Ishikawa (cell line): ENCODE measurements around the gene CTSD.

Source experiments
- CEBPB ChIP-seq: IDR thresholded peaks from 2 replicates; pipeline ENCODE4 v1.6.1; 2012
- CREB1 ChIP-seq: IDR thresholded peaks from 2 replicates; pipeline ENCODE4 v1.6.1; 2012; ENCODE audit warnings: low read depth
- EGR1 ChIP-seq: IDR thresholded peaks from 2 replicates; pipeline ENCODE4 v1.6.1; 2012
- EP300 ChIP-seq: IDR thresholded peaks from 2 replicates; pipeline ENCODE4 v1.6.1; 2012; ENCODE audit warnings: borderline replicate concordance
- FOXM1 ChIP-seq: IDR thresholded peaks from 2 replicates; pipeline ENCODE4 v1.6.1; 2012; ENCODE audit warnings: low read depth, borderline replicate concordance
- MAX ChIP-seq: IDR thresholded peaks from 2 replicates; pipeline ENCODE4 v1.6.1; 2012
- NFIC ChIP-seq: IDR thresholded peaks from 2 replicates; pipeline ENCODE4 v1.6.1; 2012
- RAD21 ChIP-seq: IDR thresholded peaks from 2 replicates; pipeline ENCODE4 v1.6.1; 2012; ENCODE audit warnings: low read depth
- TAF1 ChIP-seq: IDR thresholded peaks from 2 replicates; pipeline ENCODE4 v1.6.1; 2012; ENCODE audit warnings: low read depth, mild to moderate bottlenecking
- TCF12 ChIP-seq: IDR thresholded peaks from 2 replicates; pipeline ENCODE4 v1.6.1; 2012; ENCODE audit warnings: low read depth
- TEAD4 ChIP-seq: IDR thresholded peaks from 2 replicates; pipeline ENCODE4 v1.6.1; 2012
- USF1 ChIP-seq: IDR thresholded peaks from 2 replicates; pipeline ENCODE4 v1.6.1; 2012
- YY1 ChIP-seq: IDR thresholded peaks from 2 replicates; pipeline ENCODE4 v1.6.1; 2012; ENCODE audit warnings: low read depth
- ZBTB7A ChIP-seq: IDR thresholded peaks from 2 replicates; pipeline ENCODE4 v1.6.1; 2012; ENCODE audit warnings: low read depth
- TF ChIP-seq, protein P1 (sequence below): IDR thresholded peaks from 2 replicates; pipeline ENCODE4 v1.6.1; 2012; ENCODE audit warnings: low read depth, mild to moderate bottlenecking

Gene CTSD

DNA sequence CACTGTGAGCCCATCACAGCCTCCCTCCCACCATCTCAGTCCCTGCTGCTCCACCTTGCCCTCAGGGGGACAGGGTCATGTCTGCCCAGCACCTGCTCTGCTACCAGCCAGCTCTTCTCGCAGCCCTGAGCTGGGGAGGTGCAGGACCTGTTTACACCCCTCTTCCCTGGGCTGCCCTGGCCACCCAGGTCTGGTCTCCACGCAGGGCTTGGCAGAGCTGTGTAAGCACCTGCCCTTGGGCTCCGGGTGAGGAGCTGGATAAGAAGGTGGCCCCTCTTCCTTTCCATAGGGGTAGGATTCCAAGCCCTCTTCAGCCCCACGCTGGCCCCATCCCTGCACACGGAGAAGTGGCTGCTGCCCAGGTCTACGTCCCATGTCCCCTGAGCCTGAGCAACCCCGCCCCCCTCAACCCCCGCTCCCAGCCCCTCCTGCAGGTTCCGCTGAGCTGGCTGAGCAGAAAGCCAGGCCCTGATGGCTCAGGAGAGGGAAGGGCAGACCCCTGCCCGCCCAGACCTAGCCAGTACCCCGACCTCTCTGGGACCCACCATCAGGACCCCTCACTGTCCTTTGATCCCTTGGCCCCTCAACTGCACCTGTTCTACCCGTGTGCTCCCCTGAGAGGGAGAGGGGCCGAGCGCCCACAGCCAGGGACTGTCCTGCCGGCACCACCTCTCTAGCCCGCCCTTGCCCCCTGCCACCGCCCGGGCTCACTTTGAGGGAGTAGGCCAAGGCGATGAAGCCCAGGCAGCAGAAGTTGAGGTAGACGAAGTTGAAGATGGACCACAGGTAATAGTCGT lies 16.6 kb downstream of the CTSD start:
- TF ChIP-seq RAD21 (no peak), TAF1 (no peak), YY1 (no peak), NFIC (no peak), MAX (no peak), TCF12 (no peak), USF1 (no peak), CEBPB (no peak), TEAD4 (no peak), CREB1 (no peak), ZBTB7A (no peak), EGR1 (no peak)
- TF ChIP-seq, protein P1, sequence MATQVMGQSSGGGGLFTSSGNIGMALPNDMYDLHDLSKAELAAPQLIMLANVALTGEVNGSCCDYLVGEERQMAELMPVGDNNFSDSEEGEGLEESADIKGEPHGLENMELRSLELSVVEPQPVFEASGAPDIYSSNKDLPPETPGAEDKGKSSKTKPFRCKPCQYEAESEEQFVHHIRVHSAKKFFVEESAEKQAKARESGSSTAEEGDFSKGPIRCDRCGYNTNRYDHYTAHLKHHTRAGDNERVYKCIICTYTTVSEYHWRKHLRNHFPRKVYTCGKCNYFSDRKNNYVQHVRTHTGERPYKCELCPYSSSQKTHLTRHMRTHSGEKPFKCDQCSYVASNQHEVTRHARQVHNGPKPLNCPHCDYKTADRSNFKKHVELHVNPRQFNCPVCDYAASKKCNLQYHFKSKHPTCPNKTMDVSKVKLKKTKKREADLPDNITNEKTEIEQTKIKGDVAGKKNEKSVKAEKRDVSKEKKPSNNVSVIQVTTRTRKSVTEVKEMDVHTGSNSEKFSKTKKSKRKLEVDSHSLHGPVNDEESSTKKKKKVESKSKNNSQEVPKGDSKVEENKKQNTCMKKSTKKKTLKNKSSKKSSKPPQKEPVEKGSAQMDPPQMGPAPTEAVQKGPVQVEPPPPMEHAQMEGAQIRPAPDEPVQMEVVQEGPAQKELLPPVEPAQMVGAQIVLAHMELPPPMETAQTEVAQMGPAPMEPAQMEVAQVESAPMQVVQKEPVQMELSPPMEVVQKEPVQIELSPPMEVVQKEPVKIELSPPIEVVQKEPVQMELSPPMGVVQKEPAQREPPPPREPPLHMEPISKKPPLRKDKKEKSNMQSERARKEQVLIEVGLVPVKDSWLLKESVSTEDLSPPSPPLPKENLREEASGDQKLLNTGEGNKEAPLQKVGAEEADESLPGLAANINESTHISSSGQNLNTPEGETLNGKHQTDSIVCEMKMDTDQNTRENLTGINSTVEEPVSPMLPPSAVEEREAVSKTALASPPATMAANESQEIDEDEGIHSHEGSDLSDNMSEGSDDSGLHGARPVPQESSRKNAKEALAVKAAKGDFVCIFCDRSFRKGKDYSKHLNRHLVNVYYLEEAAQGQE, result no peak

DNA sequence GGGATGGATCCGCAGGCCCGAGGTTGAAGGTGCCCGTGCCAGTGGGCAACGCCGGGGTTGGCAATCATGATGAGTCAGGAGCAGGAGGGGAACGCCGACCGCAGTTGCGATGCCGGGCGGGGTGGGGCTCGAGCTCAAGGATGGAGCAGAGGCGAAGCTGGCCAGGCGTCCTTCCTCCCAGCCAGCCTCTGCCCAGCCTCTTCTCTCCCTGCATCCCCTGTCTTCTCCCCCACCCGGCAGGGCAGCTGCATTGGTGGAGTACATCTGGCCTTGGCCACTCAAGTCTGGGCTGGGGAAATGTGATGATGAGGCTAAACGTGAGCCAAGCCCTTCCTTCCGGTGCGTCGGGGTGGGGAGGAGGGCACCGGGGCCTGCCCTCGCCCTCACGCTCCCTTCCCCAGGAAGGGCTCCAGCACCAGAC lies 17.2 kb downstream of the CTSD start:
- no peak for TF ChIP-seq TEAD4
- no peak for TF ChIP-seq CEBPB
- TF ChIP-seq TCF12, result no peak
- TF ChIP-seq ZBTB7A, result no peak
- TF ChIP-seq EP300, result no peak
- TF ChIP-seq USF1, result no peak
- TF ChIP-seq EGR1, result no peak
- no peak for TF ChIP-seq MAX
- no peak for TF ChIP-seq NFIC

DNA sequence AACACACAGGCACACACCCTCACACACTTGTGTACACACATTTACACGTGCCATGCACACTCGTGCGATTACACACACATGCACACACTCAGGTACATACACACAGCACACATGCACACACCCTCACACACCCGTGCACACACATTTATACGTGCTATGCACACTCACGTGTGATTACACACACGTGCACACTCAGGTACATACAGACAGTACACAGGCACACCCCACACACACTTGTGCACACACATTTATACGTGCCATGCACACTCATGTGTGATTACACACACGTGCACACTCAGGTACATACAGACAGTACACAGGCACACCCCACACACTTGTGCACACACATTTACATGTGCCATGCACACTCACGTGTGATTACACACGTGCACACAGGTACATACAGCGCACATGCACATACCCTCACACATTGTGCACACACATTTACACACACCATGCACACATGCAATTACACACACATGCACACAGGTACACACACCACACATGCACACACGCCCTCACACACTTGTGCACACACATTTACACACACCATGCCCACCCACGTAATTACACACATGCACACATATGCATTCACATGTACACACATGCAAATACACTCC lies 17.9 kb downstream of the CTSD start:
- TF ChIP-seq CEBPB (no peak), TAF1 (no peak), CREB1 (no peak), EP300 (no peak), USF1 (no peak), EGR1 (no peak)
- TF ChIP-seq, protein P1, result no peak

DNA sequence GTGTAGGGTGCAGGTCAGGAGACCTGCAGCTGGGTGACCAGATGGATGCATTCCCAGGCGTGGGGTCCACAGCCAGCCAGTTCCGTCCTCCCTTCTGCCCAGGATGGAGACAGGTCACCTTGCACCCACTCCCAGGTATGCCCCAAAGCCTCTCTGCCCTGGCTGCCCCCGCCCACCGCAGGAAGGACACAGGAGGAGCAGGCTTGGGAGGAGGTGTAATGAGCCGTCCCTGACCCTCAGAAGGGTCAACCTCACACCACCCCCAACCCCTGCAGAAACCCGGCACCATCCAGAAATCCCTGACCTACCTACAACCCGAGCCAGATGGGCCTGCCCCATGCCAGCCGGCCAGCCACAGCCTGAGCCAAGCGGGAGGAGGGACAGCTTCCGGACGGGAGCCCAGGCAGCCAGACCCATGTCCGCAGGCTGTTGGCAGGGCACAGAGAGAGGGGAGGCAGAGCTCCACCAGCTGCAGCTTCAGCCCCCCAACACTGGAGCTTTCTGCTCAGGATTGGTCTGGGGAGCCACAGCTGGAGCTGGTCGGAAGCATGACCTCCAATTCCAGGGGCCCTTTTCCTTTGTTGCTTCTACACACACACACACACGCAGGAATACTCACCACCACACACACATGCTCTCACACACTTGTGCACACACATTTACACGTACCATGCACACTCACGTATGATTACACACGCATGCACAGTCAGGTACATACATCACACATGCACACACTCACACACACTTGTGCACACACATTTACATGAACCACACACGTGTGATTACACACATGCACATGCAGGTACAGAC lies 18.6 kb downstream of the CTSD start:
- no peak for TF ChIP-seq FOXM1
- TF ChIP-seq RAD21, result no peak

- no peak for TF ChIP-seq EGR1
- no peak for TF ChIP-seq USF1
- TF ChIP-seq RAD21, result no peak
- no peak for TF ChIP-seq CEBPB
These were observed 19.4 kb downstream of the CTSD start for GRCh38 chr11:1744137-1744886.
